HuH-7.5 (cell line): Measurements from ENCODE around the gene ANKRD33.
A peak's percentile ranks its signal among the peaks of the same experiment; 100 is the strongest.

ENCODE experiments used
- DNase-seq: peaks from one replicate; pipeline ENCODE4 v3.0.0; 2011; ENCODE audit warnings: low spot score

The ANKRD33 gene

GRCh38 chr12:51862947-51863346 is 25.0 kb upstream of the ANKRD33 start:
- no peak for DNase-seq

GRCh38 chr12:51863363-51863932 is 24.5 kb upstream of the ANKRD33 start:
- no peak for DNase-seq

- DNase-seq: peak; percentile 88
Measured at GRCh38 chr12:51863933-51864832, 23.7 kb upstream of the ANKRD33 start.

- no peak for DNase-seq
Measured at GRCh38 chr12:51864833-51865670, 22.9 kb upstream of the ANKRD33 start.

GRCh38 chr12:51865757-51866270 is 22.1 kb upstream of the ANKRD33 start:
- DNase-seq: no peak

GRCh38 chr12:51866324-51866723 is 21.6 kb upstream of the ANKRD33 start:
- DNase-seq: no peak

- DNase-seq: no peak
Measured at GRCh38 chr12:51866762-51867161, 21.1 kb upstream of the ANKRD33 start.

- no peak for DNase-seq
Measured at GRCh38 chr12:51867371-51867770, 20.5 kb upstream of the ANKRD33 start.

- no peak for DNase-seq
Measured at GRCh38 chr12:51867796-51868428, 20.0 kb upstream of the ANKRD33 start.

GRCh38 chr12:51868821-51869495 is 18.9 kb upstream of the ANKRD33 start:
- peak; percentile 76 for DNase-seq

- no peak for DNase-seq
Measured at GRCh38 chr12:51869496-51869865, 18.4 kb upstream of the ANKRD33 start.

GRCh38 chr12:51869931-51870330 is 18.0 kb upstream of the ANKRD33 start:
- DNase-seq: no peak

- no peak for DNase-seq
Measured at GRCh38 chr12:51870504-51870903, 17.4 kb upstream of the ANKRD33 start.

GRCh38 chr12:51871126-51871525 is 16.8 kb upstream of the ANKRD33 start:
- DNase-seq: no peak

GRCh38 chr12:51871918-51872688 is 15.8 kb upstream of the ANKRD33 start:
- DNase-seq: no peak

- no peak for DNase-seq
Measured at GRCh38 chr12:51872689-51872981, 15.3 kb upstream of the ANKRD33 start.

GRCh38 chr12:51873251-51873994 is 14.5 kb upstream of the ANKRD33 start:
- no peak for DNase-seq

GRCh38 chr12:51874000-51874399 is 13.9 kb upstream of the ANKRD33 start:
- no peak for DNase-seq

- DNase-seq: no peak
Measured at GRCh38 chr12:51874486-51874885, 13.4 kb upstream of the ANKRD33 start.

GRCh38 chr12:51879102-51879501 is 8.8 kb upstream of the ANKRD33 start:
- DNase-seq: no peak
